WTC11 (cell line): ENCODE results near the gene NTN1. TPM values are rescaled to one million over a fixed set of nuclear protein-coding genes. Genes with fewer than 3 reads are reported as not detected.

Experiments
- ATAC-seq: fragments of 200-7000 bp; cut with Tn5 transposase; 2 replicates; pipeline ENCODE4 v1.10.0; 2021; ENCODE audit warnings: mild to moderate bottlenecking, moderate library complexity
- CTCF ChIA-PET: fragments of 300-600 bp; sonication (Branson Sonifier 250); formaldehyde crosslinking; loops from one replicate; lab custom pipeline; 2021; ENCODE audit warnings: antibody characterized with exemption; lab: Charles Lee
- POLR2A ChIA-PET: fragments of 350-600 bp; sonication (Branson Sonifier 250); formaldehyde crosslinking; loops from one replicate; lab custom pipeline; 2021; ENCODE audit warnings: antibody characterized with exemption; lab: Charles Lee
- DNase-seq: peaks from one replicate; pipeline ENCODE4 v3.0.0; 2021; ENCODE audit warnings: low spot score
- H3K27ac Mint-ChIP-seq: 2 replicates; pipeline ENCODE4 v1.8.0; 2021; ENCODE audit warnings: mixed read lengths
- H3K27me3 Mint-ChIP-seq: 2 replicates; pipeline ENCODE4 v1.8.0; 2021; ENCODE audit warnings: low read depth, mild to moderate bottlenecking, moderate library complexity, mixed read lengths
- H3K36me3 Mint-ChIP-seq: 2 replicates; pipeline ENCODE4 v1.8.0; 2021; ENCODE audit warnings: mixed read lengths
- H3K4me1 Mint-ChIP-seq: 2 replicates; pipeline ENCODE4 v1.8.0; 2022; ENCODE audit warnings: mixed read lengths
- H3K4me3 Mint-ChIP-seq: 2 replicates; pipeline ENCODE4 v1.8.0; 2021; ENCODE audit warnings: mild to moderate bottlenecking, moderate library complexity, mixed read lengths
- H3K9me3 Mint-ChIP-seq: 2 replicates; pipeline ENCODE4 v1.8.0; 2021; ENCODE audit warnings: mixed read lengths
- NFYB ChIP-seq: sonication (generic); formaldehyde crosslinking; conservative IDR thresholded peaks from 2 replicates; pipeline ENCODE4 v1.8.0; 2022; ENCODE audit warnings: low read depth, missing genetic modification reagents
- ZBTB21 ChIP-seq: sonication (generic); formaldehyde crosslinking; IDR thresholded peaks from 2 replicates; pipeline ENCODE4 v1.8.1; 2023; ENCODE audit warnings: mild to moderate bottlenecking, missing genetic modification reagents, borderline replicate concordance
- ZNF219 ChIP-seq: sonication (generic); formaldehyde crosslinking; IDR thresholded peaks from 2 replicates; pipeline ENCODE4 v1.8.0; 2023; ENCODE audit warnings: missing genetic modification reagents, mild to moderate bottlenecking, borderline replicate concordance
- total RNA-seq: library from RNA; stranded (reverse); gene quantifications from 3 replicates; pipeline ENCODE4 v1.2.3, GENCODE V29; 2021
- TF ChIP-seq, protein P1 (sequence below): sonication (generic); formaldehyde crosslinking; IDR thresholded peaks from 2 replicates; pipeline ENCODE4 v1.8.0; 2022; ENCODE audit warnings: mild to moderate bottlenecking, missing genetic modification reagents
- TF ChIP-seq, protein P2 (sequence below): sonication (generic); formaldehyde crosslinking; IDR thresholded peaks from 2 replicates; pipeline ENCODE4 v1.8.0; 2022; ENCODE audit warnings: mild to moderate bottlenecking, missing genetic modification reagents
- TF ChIP-seq, protein P3 (sequence below): fragments of 250-450 bp; sonication (Bioruptor Pico); IDR thresholded peaks from 2 replicates; pipeline ENCODE4 v1.8.0; 2021; ENCODE audit warnings: mild to moderate bottlenecking
- TF ChIP-seq, protein P4 (sequence below): sonication (generic); formaldehyde crosslinking; IDR thresholded peaks from 2 replicates; pipeline ENCODE4 v1.8.1; 2022; ENCODE audit warnings: mild to moderate bottlenecking, moderate library complexity, missing genetic modification reagents
- TF ChIP-seq, protein P5 (sequence below): sonication (generic); formaldehyde crosslinking; IDR thresholded peaks from 2 replicates; pipeline ENCODE4 v1.8.1; 2023; ENCODE audit warnings: mild to moderate bottlenecking, missing genetic modification reagents, borderline replicate concordance
- TF ChIP-seq, protein P6 (sequence below): sonication (generic); formaldehyde crosslinking; IDR thresholded peaks from 2 replicates; pipeline ENCODE4 v1.8.1; 2023; ENCODE audit warnings: mild to moderate bottlenecking, missing genetic modification reagents, moderate library complexity
- TF ChIP-seq, protein P7 (sequence below): sonication (generic); formaldehyde crosslinking; IDR thresholded peaks from 2 replicates; pipeline ENCODE4 v1.8.1; 2022; ENCODE audit warnings: low read depth, mild to moderate bottlenecking, moderate library complexity, missing genetic modification reagents, borderline replicate concordance

The NTN1 gene
- total RNA-seq, 1 experiment from 2014 or later, result 5.5 TPM

DNA sequence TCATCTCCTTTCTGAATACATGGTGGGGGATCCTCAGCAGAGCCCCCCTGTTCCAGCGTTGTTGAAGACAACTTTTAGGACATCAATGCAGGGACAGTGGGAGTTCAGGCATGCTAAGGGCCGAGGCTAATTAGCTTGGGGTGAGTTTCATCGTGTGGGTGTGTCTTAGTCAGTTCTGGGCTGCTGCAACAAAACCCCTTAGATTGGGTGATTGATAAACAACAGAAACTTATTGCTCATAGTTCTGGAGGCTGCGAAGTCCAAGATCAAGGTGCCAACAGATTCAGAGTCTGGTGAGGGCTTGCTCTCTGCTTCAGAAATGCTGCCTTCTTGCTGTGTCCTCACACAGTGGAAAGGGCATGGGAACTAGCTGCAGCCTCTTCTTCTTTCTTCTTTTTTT, 214.0 kb downstream of the NTN1 start:
- POLR2A ChIA-PET, result no interaction called here
- TF ChIP-seq ZNF219, result no peak
- TF ChIP-seq, protein P1, sequence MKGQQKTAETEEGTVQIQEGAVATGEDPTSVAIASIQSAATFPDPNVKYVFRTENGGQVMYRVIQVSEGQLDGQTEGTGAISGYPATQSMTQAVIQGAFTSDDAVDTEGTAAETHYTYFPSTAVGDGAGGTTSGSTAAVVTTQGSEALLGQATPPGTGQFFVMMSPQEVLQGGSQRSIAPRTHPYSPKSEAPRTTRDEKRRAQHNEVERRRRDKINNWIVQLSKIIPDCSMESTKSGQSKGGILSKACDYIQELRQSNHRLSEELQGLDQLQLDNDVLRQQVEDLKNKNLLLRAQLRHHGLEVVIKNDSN (CRISPR knock-in tag), result no peak
- TF ChIP-seq, protein P2, sequence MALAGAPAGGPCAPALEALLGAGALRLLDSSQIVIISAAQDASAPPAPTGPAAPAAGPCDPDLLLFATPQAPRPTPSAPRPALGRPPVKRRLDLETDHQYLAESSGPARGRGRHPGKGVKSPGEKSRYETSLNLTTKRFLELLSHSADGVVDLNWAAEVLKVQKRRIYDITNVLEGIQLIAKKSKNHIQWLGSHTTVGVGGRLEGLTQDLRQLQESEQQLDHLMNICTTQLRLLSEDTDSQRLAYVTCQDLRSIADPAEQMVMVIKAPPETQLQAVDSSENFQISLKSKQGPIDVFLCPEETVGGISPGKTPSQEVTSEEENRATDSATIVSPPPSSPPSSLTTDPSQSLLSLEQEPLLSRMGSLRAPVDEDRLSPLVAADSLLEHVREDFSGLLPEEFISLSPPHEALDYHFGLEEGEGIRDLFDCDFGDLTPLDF (CRISPR knock-in tag), result no peak
- TF ChIP-seq, protein P3, sequence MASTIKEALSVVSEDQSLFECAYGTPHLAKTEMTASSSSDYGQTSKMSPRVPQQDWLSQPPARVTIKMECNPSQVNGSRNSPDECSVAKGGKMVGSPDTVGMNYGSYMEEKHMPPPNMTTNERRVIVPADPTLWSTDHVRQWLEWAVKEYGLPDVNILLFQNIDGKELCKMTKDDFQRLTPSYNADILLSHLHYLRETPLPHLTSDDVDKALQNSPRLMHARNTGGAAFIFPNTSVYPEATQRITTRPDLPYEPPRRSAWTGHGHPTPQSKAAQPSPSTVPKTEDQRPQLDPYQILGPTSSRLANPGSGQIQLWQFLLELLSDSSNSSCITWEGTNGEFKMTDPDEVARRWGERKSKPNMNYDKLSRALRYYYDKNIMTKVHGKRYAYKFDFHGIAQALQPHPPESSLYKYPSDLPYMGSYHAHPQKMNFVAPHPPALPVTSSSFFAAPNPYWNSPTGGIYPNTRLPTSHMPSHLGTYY (CRISPR knock-in tag), result no peak
- no peak for ATAC-seq
- Mint-ChIP-seq H3K36me3 (no peaks in the 10 kb centered on the region), H3K27me3 (peaks cover 17% of the 10 kb centered on the region), H3K4me1 (peaks cover 17% of the 10 kb centered on the region), H3K27ac (no peak overlapping the region; the same call in 1 of the 2 replicates), H3K4me3 (no peak overlapping the region), H3K9me3 (no peaks in the 10 kb centered on the region)
- DNase-seq, result no peak
- CTCF ChIA-PET, result interaction anchor here (0.6 to 0.9 kb wide), 2 partner anchors 10 to 11 kb away, joined by 3 read pairs; no protein-coding TSS in a partner anchor

DNA sequence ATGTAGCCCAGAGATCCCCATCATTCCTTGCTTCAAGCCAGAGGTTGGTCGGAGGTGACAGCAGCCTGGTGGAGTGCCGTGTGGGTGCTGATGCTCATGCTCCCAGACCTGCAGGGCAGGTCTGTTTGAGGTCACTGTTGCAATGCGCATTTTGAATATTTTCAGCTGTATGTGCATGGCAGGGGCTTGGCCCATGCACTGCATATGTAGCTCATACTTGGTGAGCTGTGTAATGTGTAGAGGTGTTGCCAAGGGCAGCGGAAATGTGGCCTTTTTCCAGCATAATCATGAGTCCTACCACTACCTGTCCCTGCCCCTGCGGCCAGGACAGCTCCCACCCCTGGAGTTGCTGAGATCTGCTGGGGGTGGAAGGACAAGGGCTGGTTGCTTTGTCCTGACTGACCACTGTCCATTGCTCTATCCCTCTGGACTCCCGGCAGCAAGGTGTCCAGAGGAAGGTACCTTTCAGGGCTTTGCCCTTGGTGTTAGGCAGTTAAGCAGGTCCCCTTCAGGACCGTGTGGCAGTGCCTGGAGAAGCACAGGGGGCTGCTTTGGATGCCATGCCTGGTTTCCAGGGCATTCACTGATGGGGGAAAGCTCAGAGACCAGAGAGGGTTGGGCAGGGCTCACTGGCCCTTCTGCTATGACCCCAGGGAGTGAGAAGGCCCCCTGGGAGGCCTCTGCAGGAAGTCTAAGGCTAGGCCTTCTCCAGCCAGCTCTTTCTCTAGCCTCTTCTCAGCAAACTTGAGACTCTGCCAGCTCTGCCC, 215.2 kb downstream of the NTN1 start:
- Mint-ChIP-seq H3K36me3 (no peaks in the 10 kb centered on the region), H3K27me3 (peaks cover 17% of the 10 kb centered on the region), H3K4me3 (no peak overlapping the region), H3K9me3 (no peaks in the 10 kb centered on the region), H3K27ac (no peak overlapping the region), H3K4me1 (peaks cover 28% of the 10 kb centered on the region)
- CTCF ChIA-PET, result interaction anchor here (0.9 to 1.0 kb wide), 2 partner anchors 101 to 233 kb away, joined by 3 read pairs; no protein-coding TSS in a partner anchor
- no peak for ATAC-seq
- no peak for DNase-seq
- no peak for TF ChIP-seq NFYB
- POLR2A ChIA-PET, result no interaction called here

DNA sequence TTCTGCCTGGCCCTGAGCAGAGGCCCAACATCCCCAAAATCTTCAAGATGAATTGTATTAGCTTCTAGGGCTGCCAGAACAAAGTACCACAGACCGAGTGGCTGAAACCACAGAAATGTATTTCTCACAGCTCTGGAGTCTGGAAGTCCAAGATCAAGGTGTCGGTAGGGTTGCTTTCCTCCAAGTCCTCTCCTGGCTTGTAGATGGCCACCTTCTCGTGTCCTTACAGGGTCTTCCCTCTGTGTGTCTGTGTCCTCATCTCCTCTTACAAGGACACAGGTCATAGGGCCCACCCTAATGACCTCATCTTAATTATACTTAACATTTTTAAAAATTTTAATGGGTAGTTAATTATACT, 215.7 kb downstream of the NTN1 start:
- DNase-seq (no peak), ATAC-seq (no peak)
- H3K27me3 Mint-ChIP-seq, result peaks cover 17% of the 10 kb centered on the region
- H3K4me3 Mint-ChIP-seq, result no peak overlapping the region
- peaks cover 29% of the 10 kb centered on the region for H3K4me1 Mint-ChIP-seq
- ChIA-PET CTCF (interaction anchor here (0.6 to 1.0 kb wide), 3 partner anchors 100 to 752 kb away, joined by 3 to 4 read pairs (median 3); no protein-coding TSS in a partner anchor), POLR2A (interaction anchor here (0.6 kb wide), 2 partner anchors 232 to 406 kb away, joined by 6 to 9 read pairs; no protein-coding TSS in a partner anchor)
- H3K27ac Mint-ChIP-seq, result no peak overlapping the region
- no peaks in the 10 kb centered on the region for H3K9me3 Mint-ChIP-seq
- no peaks in the 10 kb centered on the region for H3K36me3 Mint-ChIP-seq
- TF ChIP-seq ZBTB21 (CRISPR knock-in tag), result no peak
- TF ChIP-seq, all 79 proteins: peak for 0

DNA sequence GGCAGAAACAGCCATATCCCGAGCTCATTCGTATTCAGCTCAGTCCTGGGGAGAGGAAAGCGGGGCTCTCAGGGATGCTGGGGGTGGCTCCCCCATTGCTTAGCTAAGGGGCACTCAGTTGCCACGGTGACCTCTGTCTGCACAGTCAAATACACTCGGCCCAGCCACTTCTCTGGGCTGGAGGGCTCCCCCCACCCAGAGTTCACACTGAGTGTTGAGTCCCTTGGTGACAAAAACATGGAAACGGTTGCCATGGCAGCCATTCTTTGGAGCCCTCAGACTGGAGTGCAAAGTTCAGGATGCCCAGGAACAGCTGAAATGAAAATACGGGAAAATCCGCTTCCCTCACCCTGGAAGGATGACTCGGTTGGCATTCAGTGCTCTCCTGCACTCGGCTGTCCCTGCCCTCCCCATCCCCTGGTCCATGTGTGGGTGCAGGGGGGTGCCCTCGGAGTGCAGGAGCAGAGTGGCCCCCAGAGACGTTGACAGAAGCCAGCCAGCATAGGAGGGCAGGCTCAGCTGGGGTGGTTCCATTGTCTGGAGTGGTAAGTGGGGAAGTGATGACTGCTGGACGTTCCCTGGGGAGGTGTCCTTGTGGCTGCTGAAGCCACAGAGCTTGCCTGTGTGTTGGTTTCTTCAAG, 216.5 kb downstream of the NTN1 start:
- POLR2A ChIA-PET, result interaction anchor here (0.6 kb wide), 2 partner anchors 232 to 407 kb away, joined by 6 to 9 read pairs; no protein-coding TSS in a partner anchor
- TF ChIP-seq NFYB, result no peak
- TF ChIP-seq, protein P4, sequence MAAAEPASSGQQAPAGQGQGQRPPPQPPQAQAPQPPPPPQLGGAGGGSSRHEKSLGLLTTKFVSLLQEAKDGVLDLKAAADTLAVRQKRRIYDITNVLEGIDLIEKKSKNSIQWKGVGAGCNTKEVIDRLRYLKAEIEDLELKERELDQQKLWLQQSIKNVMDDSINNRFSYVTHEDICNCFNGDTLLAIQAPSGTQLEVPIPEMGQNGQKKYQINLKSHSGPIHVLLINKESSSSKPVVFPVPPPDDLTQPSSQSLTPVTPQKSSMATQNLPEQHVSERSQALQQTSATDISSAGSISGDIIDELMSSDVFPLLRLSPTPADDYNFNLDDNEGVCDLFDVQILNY, result no peak
- TF ChIP-seq, protein P5, sequence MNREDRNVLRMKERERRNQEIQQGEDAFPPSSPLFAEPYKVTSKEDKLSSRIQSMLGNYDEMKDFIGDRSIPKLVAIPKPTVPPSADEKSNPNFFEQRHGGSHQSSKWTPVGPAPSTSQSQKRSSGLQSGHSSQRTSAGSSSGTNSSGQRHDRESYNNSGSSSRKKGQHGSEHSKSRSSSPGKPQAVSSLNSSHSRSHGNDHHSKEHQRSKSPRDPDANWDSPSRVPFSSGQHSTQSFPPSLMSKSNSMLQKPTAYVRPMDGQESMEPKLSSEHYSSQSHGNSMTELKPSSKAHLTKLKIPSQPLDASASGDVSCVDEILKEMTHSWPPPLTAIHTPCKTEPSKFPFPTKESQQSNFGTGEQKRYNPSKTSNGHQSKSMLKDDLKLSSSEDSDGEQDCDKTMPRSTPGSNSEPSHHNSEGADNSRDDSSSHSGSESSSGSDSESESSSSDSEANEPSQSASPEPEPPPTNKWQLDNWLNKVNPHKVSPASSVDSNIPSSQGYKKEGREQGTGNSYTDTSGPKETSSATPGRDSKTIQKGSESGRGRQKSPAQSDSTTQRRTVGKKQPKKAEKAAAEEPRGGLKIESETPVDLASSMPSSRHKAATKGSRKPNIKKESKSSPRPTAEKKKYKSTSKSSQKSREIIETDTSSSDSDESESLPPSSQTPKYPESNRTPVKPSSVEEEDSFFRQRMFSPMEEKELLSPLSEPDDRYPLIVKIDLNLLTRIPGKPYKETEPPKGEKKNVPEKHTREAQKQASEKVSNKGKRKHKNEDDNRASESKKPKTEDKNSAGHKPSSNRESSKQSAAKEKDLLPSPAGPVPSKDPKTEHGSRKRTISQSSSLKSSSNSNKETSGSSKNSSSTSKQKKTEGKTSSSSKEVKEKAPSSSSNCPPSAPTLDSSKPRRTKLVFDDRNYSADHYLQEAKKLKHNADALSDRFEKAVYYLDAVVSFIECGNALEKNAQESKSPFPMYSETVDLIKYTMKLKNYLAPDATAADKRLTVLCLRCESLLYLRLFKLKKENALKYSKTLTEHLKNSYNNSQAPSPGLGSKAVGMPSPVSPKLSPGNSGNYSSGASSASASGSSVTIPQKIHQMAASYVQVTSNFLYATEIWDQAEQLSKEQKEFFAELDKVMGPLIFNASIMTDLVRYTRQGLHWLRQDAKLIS (CRISPR knock-in tag), result no peak
- no peak for TF ChIP-seq ZNF219
- TF ChIP-seq, protein P6, sequence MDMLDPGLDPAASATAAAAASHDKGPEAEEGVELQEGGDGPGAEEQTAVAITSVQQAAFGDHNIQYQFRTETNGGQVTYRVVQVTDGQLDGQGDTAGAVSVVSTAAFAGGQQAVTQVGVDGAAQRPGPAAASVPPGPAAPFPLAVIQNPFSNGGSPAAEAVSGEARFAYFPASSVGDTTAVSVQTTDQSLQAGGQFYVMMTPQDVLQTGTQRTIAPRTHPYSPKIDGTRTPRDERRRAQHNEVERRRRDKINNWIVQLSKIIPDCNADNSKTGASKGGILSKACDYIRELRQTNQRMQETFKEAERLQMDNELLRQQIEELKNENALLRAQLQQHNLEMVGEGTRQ (CRISPR knock-in tag), result no peak
- TF ChIP-seq, protein P7, sequence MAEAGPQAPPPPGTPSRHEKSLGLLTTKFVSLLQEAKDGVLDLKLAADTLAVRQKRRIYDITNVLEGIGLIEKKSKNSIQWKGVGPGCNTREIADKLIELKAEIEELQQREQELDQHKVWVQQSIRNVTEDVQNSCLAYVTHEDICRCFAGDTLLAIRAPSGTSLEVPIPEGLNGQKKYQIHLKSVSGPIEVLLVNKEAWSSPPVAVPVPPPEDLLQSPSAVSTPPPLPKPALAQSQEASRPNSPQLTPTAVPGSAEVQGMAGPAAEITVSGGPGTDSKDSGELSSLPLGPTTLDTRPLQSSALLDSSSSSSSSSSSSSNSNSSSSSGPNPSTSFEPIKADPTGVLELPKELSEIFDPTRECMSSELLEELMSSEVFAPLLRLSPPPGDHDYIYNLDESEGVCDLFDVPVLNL (CRISPR knock-in tag), result no peak

More for the DNA sequence above, 216.5 kb downstream of the NTN1 start:
- no peak overlapping the region for H3K4me3 Mint-ChIP-seq
- peaks cover 34% of the 10 kb centered on the region for H3K4me1 Mint-ChIP-seq
- DNase-seq (no peak), ATAC-seq (no peak)
- peaks cover 17% of the 10 kb centered on the region for H3K27me3 Mint-ChIP-seq
- H3K9me3 Mint-ChIP-seq, result no peaks in the 10 kb centered on the region
- H3K27ac Mint-ChIP-seq, result no peak overlapping the region
- CTCF ChIA-PET, result interaction anchor here (0.6 to 1.0 kb wide), 3 partner anchors 99 to 752 kb away, joined by 3 to 4 read pairs (median 3); no protein-coding TSS in a partner anchor
- H3K36me3 Mint-ChIP-seq, result no peaks in the 10 kb centered on the region
